Peyer's patch (tissue), 4 donors: ENCODE data around the gene PELI1. TPM values are rescaled to one million over a fixed set of nuclear protein-coding genes. Genes with fewer than 3 reads are reported as not detected.
A peak's percentile ranks its signal among the peaks of the same experiment; 100 is the strongest.

ENCODE experiments used
- DNase-seq, 3 donors: peaks; one replicate each; pipeline ENCODE4 v3.0.0-alpha.2; 2017 to 2019
- H3K27ac ChIP-seq, 4 donors: fragments of 200-600 bp; sonication (generic); one replicate each; pipeline ENCODE4 v1.5.1; 2016 to 2019
- H3K27me3 ChIP-seq, 2 donors: fragments of 200-600 bp; sonication (generic); one replicate each; pipeline ENCODE4 v1.5.1; 2019
- H3K36me3 ChIP-seq, 3 donors: fragments of 200-600 bp; sonication (generic); one replicate each; pipeline ENCODE4 v1.5.1; 2016 to 2019
- H3K4me1 ChIP-seq, 4 donors: fragments of 200-600 bp; sonication (generic); one replicate each; pipeline ENCODE4 v1.5.1; 2016 to 2019
- H3K4me3 ChIP-seq, 4 donors: fragments of 200-600 bp; sonication (generic); 1 replicate in 3 of 4; 2 replicates in 1 of 4; pipeline ENCODE4 v1.5.1; 2016 to 2019; ENCODE audit warnings: mild to moderate bottlenecking in 1 of 4
- H3K9me3 ChIP-seq, 4 donors: fragments of 200-600 bp; sonication (generic); one replicate each; pipeline ENCODE4 v1.5.1; 2016 to 2019; ENCODE audit warnings: mild to moderate bottlenecking in 1 of 4
- POLR2A ChIP-seq, 2 donors: fragments of 450-650 bp; IDR thresholded peaks; one replicate each; pipeline ENCODE4 v1.5.1; 2017; ENCODE audit warnings: antibody characterized with exemption in 2 of 2, mild to moderate bottlenecking in 2 of 2, moderate library complexity in 2 of 2
- total RNA-seq, 4 donors: library from RNA; depleted of rRNA; stranded (reverse); fragments of >200 nt; gene quantifications; one replicate each; pipeline ENCODE4 v1.1.0, GENCODE V29; 2016
- TF ChIP-seq, protein P1 (sequence below), 6 experiments: fragments of 450-650 bp in 4 of 6; fragments of 200-600 bp in 2 of 6; sonication (generic) in 1 of 6; IDR thresholded peaks; one replicate each; pipeline ENCODE4 v1.5.1; 2017 to 2019; ENCODE audit warnings: antibody characterized with exemption in 6 of 6, mild to moderate bottlenecking in 3 of 6, moderate library complexity in 1 of 6

The PELI1 gene
- total RNA-seq, 4 donors from 2014 or later: 22.3 to 45.7 (median 40.2) TPM

DNA sequence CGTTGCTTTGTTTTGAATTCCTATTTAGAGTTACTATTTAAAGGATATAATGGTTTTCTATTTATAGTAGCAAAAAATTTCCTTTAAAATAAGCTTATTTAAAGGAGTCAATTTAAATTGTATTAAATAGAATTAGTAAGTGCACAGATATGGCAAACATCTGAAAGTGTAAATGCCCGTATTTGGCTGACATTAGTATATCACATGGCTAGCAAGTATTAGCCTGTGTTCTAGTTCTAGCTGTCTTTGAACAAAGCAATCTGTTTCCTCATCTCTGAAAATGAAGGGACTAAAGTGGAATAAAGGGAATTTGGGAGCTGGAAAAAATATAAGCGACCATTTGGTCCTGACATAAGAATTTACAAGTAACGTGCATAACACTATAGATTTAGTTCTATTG, 32.2 kb downstream of the PELI1 start:
- peaks cover 0 to 8% (median 0%) of the 10 kb centered on the region in 3 donors for H3K36me3 ChIP-seq
- H3K27ac ChIP-seq: no peak overlapping the region
- DNase-seq: no peak
- H3K4me1 ChIP-seq: peaks cover 0 to 74% (median 11%) of the 10 kb centered on the region in 4 donors
- H3K4me3 ChIP-seq: no peak overlapping the region
- TF ChIP-seq POLR2A (IDR thresholded peaks at IDR 0.05): no peak
- TF ChIP-seq, protein P1, sequence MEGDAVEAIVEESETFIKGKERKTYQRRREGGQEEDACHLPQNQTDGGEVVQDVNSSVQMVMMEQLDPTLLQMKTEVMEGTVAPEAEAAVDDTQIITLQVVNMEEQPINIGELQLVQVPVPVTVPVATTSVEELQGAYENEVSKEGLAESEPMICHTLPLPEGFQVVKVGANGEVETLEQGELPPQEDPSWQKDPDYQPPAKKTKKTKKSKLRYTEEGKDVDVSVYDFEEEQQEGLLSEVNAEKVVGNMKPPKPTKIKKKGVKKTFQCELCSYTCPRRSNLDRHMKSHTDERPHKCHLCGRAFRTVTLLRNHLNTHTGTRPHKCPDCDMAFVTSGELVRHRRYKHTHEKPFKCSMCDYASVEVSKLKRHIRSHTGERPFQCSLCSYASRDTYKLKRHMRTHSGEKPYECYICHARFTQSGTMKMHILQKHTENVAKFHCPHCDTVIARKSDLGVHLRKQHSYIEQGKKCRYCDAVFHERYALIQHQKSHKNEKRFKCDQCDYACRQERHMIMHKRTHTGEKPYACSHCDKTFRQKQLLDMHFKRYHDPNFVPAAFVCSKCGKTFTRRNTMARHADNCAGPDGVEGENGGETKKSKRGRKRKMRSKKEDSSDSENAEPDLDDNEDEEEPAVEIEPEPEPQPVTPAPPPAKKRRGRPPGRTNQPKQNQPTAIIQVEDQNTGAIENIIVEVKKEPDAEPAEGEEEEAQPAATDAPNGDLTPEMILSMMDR (IDR thresholded peaks at IDR 0.05): no peak
- no peaks in the 10 kb centered on the region for H3K27me3 ChIP-seq
- no peaks in the 10 kb centered on the region for H3K9me3 ChIP-seq

DNA sequence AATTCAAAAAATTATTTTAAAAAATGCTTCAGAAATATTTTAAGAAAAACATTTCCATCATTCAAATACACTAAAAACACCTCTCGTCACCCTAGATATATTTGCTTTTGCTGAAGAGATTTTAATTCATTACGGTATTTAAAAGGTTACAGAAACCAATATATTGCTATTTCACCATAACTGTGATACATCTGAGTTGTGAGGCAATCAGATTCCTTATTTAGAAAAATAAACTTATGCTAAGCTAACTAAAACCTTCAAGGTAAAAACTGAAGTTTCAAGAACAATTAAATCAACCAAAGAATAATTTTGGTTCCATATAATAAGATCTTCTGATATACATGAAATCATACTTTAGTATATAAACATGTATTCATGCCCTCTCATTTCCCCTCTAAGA, 32.8 kb downstream of the PELI1 start:
- Histone ChIP-seq H3K4me1 (peaks cover 0 to 75% (median 11%) of the 10 kb centered on the region in 4 donors), H3K27ac (no peak overlapping the region), H3K36me3 (peaks cover 0 to 12% (median 0%) of the 10 kb centered on the region in 3 donors), H3K4me3 (no peak overlapping the region), H3K9me3 (no peaks in the 10 kb centered on the region), H3K27me3 (no peaks in the 10 kb centered on the region)
- no peak for DNase-seq
- TF ChIP-seq POLR2A (IDR thresholded peaks at IDR 0.05): no peak
- TF ChIP-seq, protein P1 (IDR thresholded peaks at IDR 0.05): no peak

DNA sequence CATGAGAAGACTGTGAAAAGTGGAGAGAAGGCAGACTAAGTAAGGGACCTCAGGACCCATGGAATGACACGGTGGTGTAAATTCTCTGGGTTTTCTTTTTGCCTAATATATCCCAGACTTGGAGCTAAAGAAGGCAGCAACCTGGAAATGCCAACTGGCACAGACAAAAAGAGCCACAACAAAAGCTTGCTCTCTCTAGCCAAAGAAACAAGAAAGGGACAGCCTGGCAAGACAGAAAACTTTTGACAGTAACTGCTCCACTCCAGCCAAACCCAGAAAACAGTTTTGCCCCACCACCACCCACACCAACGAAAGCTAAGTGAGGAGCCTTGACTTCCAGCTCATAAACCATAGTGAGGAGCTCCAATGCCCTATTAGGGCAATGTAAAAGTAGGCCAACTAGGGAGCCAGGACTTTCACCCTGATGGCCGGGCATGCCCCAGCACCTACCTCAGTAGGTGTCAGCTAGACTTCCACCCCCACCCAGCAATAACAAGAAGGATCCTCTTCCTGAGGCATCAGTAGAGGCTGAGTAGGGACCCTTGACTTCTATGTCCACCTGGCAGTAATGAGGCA, 35.5 kb downstream of the PELI1 start:
- Histone ChIP-seq H3K27ac (peak overlapping the region in 1 of 4 donors; percentile 2), H3K4me3 (no peak overlapping the region), H3K4me1 (peaks cover 0 to 72% (median 0%) of the 10 kb centered on the region in 4 donors), H3K36me3 (peaks cover 0 to 19% (median 0%) of the 10 kb centered on the region in 3 donors), H3K27me3 (no peaks in the 10 kb centered on the region), H3K9me3 (no peaks in the 10 kb centered on the region)
- TF ChIP-seq POLR2A (IDR thresholded peaks at IDR 0.05): no peak
- TF ChIP-seq, protein P1 (IDR thresholded peaks at IDR 0.05): no peak
- DNase-seq: peak in 2 of 3 donors; percentile 55 to 68

DNA sequence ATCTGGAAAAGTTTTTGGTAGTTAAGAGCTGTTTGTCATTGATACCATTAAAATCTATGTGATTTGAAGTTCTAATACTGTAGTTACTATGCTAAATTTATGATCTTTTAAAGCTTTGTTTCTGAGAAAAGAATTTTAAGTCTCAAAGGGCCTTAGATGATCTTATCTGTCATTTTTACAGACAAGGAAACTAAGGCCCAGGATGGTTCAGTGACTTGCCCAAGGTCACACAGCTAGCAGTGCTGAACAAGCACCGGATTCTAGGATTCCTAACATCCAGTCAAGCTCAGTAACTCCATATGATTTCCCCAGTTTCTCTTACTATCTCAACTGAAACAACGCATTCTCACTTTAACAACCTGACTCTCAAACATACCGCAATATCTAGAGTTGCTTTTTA, 37.7 kb downstream of the PELI1 start:
- no peak for DNase-seq
- no peak overlapping the region for H3K4me3 ChIP-seq
- peaks cover 0 to 58% (median 0%) of the 10 kb centered on the region in 4 donors for H3K4me1 ChIP-seq
- no peaks in the 10 kb centered on the region for H3K27me3 ChIP-seq
- H3K27ac ChIP-seq: peak overlapping the region in 3 of 4 donors; percentile 4 to 79 (median 70)
- H3K9me3 ChIP-seq: no peaks in the 10 kb centered on the region
- TF ChIP-seq POLR2A (IDR thresholded peaks at IDR 0.05): no peak
- TF ChIP-seq, protein P1 (IDR thresholded peaks at IDR 0.05): no peak
- H3K36me3 ChIP-seq: peaks cover 0 to 25% (median 0%) of the 10 kb centered on the region in 3 donors

DNA sequence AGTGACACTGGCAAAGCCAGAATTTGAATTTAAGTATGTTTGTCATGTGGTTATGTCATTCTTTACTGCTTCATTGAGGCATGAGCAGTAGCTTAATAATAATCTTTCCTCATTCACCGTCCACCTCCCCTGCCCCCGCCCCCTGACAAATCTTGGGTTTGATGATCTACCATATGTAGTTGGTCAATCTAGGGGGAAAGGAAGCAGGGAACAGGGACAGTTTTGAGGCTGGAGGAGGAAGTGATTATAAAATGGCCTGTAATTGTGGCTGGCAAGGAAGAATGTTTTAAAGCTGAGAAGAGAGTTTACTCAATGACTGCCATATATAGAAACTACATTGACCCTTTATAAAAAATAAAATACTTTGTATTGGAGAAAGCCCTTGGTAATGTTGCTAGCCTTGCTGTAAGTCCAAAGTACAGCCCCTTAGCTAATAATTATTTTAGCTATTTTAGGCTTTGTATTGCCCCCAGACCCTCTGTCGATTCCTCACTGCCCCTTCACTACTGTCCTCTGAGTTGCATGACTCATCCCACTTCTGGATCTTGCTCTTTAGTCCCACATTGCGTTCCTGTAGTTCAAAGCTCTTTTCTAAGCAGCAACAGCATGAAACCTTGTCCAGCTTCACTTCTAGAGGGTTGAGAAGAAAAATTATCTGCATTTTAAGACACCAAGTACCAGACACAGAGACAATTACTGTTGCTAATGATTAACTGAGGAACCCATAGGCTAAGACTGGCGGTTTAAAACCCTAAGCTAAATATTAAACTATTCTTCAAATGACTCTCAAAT, 38.4 kb downstream of the PELI1 start:
- peaks cover 0 to 28% (median 0%) of the 10 kb centered on the region in 3 donors for H3K36me3 ChIP-seq
- no peak for TF ChIP-seq POLR2A (IDR thresholded peaks at IDR 0.05)
- TF ChIP-seq, protein P1 (IDR thresholded peaks at IDR 0.05): no peak
- no peaks in the 10 kb centered on the region for H3K27me3 ChIP-seq
- H3K27ac ChIP-seq: peak overlapping the region in 3 of 4 donors; percentile 4 to 79 (median 70)
- no peak for DNase-seq
- no peak overlapping the region for H3K4me3 ChIP-seq
- no peaks in the 10 kb centered on the region for H3K9me3 ChIP-seq
- peaks cover 0 to 58% (median 0%) of the 10 kb centered on the region in 4 donors for H3K4me1 ChIP-seq
